ENCODE results near the gene PSEN2. TPM values are rescaled to one million over a fixed set of nuclear protein-coding genes. Genes with fewer than 3 reads are reported as not detected.

The PSEN2 gene
- total and polyA plus RNA-seq, 9 of the 15 experiments (the other 6 are each of a cell fraction or from before 2014, with no cell fraction given), result 2.3 to 21.5 (median 13.7) TPM

DNA sequence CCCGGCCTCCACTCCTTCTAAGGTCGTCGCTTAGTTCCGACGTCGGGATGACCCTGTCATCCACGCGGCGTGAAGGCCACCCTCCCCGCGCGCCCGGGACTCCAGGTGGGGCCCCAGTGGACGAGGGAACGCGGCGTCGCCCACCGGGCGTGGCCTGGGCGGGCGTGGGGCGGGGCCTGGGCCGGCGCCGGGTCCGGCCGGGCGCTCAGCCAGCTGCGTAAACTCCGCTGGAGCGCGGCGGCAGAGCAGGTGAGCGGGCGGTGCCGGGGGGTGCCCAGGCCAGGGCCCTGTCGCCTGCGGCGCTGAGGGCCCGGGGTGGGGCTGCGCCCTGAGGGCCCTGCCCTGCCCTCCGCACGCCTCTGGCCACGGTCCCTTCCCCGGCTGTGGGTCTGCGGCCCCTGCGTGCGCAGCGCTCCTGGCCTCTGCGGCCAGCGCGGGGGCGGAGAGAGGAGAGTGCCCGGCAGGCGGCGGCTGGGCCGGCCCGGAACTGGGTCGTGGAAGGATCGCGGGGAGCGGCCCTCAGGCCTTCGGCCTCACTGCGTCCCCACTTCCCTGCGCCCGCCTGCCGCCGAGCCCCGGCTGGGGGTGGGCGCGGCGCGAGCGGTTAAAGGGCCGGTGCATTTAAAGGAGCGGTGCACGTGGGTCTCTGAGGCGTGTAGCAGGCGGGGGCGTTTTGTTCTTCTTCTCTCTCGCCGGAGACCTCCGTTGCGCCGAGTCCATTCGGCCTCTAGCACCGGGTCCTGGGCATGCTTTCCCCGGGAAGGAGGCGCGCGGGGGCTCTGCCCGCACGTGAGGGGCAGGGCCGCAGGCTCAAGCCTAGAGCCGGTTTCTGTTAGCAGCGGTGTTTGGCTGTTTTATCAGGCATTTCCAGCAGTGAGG, at the start of gene PSEN2 (continued):
- TF ChIP-seq TEAD1 (CRISPR knock-in tag; IDR thresholded peaks at IDR 0.05) (peak in 1 of 2 experiments; percentile 80; a peak in 1 of 4 replicates), HDAC3 (IDR thresholded peaks at IDR 0.05; ENCODE audit: borderline replicate concordance, partially characterized antibody) (no peak), CTBP1 (IDR thresholded peaks at IDR 0.05; ENCODE audit: borderline replicate concordance) (peak; percentile 90), KLF1 (tag; IDR thresholded peaks at IDR 0.05) (peak; percentile 83; the same call in 1 of the 2 replicates), MEF2D (tag; conservative IDR thresholded peaks at IDR 0.05; ENCODE audit: low read depth) (no peak), HDAC2 (IDR thresholded peaks at IDR 0.05) (0 out of 2 replicates have a peak, but pooled peaks have one; percentile 50), ZNF449 (CRISPR knock-in tag; IDR thresholded peaks at IDR 0.05) (no peak), CBX3 (IDR thresholded peaks at IDR 0.05; ENCODE audit: borderline replicate concordance in 1 of 2, low read length in 2 of 2) (peak in 1 of 2 experiments; percentile 7; a peak in 1 of 3 replicates), ZNF584 (CRISPR knock-in tag; IDR thresholded peaks at IDR 0.05; ENCODE audit: low read depth) (peak; percentile 18; the same call in 1 of the 2 replicates), KLF13 (tag; IDR thresholded peaks at IDR 0.05; ENCODE audit: borderline replicate concordance, low read depth) (no peak), TBP (optimal IDR thresholded peaks at IDR 0.05; ENCODE audit: low read depth, low read length) (peak; percentile 45), KDM2B (CRISPR knock-in tag; IDR thresholded peaks at IDR 0.05) (peak; percentile 26; the same call in 1 of the 2 replicates), NR2C1 (IDR thresholded peaks at IDR 0.05) (peak; percentile 65; the same call in 1 of the 2 replicates), NR2C1 (tag; IDR thresholded peaks at IDR 0.05) (no peak), ZNF609 (CRISPR knock-in tag; IDR thresholded peaks at IDR 0.05; ENCODE audit: borderline replicate concordance) (no peak), RFX7 (CRISPR knock-in tag; IDR thresholded peaks at IDR 0.05) (no peak)
- TF ChIP-seq, protein P1, sequence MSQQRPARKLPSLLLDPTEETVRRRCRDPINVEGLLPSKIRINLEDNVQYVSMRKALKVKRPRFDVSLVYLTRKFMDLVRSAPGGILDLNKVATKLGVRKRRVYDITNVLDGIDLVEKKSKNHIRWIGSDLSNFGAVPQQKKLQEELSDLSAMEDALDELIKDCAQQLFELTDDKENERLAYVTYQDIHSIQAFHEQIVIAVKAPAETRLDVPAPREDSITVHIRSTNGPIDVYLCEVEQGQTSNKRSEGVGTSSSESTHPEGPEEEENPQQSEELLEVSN (IDR thresholded peaks at IDR 0.05; ENCODE audit: borderline replicate concordance in 1 of 2, extremely low read depth in 1 of 2, insufficient read depth in 1 of 2, insufficient read length in 1 of 2, low read depth in 1 of 2, low read length in 1 of 2, poor library complexity in 1 of 2, severe bottlenecking in 1 of 2), result peak; percentile 80 to 83
- TF ChIP-seq, protein P2, sequence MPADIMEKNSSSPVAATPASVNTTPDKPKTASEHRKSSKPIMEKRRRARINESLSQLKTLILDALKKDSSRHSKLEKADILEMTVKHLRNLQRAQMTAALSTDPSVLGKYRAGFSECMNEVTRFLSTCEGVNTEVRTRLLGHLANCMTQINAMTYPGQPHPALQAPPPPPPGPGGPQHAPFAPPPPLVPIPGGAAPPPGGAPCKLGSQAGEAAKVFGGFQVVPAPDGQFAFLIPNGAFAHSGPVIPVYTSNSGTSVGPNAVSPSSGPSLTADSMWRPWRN (IDR thresholded peaks at IDR 0.05; ENCODE audit: low read depth), result 0 out of 2 replicates have a peak, but pooled peaks have one; percentile 47
